Inferior parietal cortex (tissue), 1 donor: ENCODE results near the gene CARTPT.

Source experiments
- DNase-seq: peaks from one replicate; pipeline ENCODE4 v3.0.0-alpha.2; 2016; ENCODE audit errors: extremely low spot score

The CARTPT gene

DNA sequence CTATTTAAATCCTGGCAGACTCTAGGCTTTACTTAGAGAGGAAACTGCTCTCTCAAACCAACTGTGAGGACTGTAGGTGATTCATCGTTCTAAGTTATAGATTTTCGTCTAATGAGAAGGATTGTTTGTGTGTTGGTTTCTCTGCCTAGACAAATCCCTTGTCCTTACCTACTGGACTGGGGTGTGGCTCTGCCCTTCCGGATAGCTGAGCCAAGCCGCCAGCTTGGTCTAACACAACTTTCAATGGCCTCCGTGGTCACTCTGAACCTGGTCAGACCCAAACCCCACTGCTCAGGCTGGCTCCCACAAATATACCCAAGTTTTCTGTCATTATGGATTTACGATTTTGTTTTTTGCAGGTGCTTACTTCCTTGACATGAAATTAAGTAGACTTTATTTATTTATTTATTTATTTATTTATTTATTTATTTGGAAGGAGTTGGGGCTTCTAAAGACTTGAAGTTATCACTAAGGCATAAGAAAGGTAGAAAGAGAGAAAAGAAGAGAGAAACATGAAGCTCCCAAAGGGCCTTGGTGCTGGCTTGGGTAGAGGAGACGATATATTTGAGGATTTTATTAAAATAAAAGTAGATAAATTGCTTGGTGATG is 19.0 kb downstream of the CARTPT start:
- DNase-seq = no peak

- no peak for DNase-seq
Observed at GRCh38 chr5:71738662-71739361, 19.7 kb downstream of the CARTPT start.

DNA sequence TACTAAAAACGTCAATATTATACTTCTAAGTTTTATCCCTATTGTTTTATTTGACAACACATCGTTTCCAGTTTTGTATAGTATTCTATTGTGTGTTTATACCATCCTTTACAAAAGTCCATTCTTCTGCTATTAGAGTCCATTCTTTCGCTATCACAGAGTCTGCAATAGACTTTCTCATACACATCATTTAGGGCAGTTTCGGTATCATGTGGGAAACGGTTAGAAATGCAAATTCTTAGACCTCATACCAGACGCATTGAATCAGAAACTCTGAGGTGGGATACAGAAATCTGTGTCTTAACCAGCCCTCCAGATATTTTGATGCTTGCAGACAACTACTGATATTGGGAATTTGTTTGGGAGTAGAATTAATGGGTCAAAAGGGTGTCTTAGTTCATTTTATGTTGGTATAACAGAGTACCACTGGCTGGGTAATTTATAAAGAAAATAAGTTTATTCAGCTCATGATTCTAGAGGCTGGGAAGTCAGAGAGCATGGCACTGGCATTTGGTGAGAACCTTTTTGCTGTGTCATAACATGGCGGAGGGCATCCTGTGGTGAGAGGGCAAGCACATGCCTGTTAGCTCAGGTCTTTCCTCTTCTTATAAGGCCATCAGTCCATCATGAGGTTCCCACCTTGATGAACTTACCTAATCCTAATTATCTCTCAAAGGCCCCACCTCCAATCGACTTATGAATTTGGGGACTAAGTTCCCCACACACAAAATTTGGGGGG is 21.1 kb downstream of the CARTPT start:
- no peak for DNase-seq

GRCh38 chr5:71743155-71743554 is 24.1 kb downstream of the CARTPT start:
- no peak for DNase-seq

GRCh38 chr5:71744009-71744790 is 25.1 kb downstream of the CARTPT start:
- DNase-seq = no peak

GRCh38 chr5:71747182-71747581 is 28.1 kb downstream of the CARTPT start:
- no peak for DNase-seq

- no peak for DNase-seq
Observed at GRCh38 chr5:71748360-71748759, 29.3 kb downstream of the CARTPT start.

GRCh38 chr5:71751422-71751821 is 32.3 kb downstream of the CARTPT start:
- DNase-seq = no peak

DNA sequence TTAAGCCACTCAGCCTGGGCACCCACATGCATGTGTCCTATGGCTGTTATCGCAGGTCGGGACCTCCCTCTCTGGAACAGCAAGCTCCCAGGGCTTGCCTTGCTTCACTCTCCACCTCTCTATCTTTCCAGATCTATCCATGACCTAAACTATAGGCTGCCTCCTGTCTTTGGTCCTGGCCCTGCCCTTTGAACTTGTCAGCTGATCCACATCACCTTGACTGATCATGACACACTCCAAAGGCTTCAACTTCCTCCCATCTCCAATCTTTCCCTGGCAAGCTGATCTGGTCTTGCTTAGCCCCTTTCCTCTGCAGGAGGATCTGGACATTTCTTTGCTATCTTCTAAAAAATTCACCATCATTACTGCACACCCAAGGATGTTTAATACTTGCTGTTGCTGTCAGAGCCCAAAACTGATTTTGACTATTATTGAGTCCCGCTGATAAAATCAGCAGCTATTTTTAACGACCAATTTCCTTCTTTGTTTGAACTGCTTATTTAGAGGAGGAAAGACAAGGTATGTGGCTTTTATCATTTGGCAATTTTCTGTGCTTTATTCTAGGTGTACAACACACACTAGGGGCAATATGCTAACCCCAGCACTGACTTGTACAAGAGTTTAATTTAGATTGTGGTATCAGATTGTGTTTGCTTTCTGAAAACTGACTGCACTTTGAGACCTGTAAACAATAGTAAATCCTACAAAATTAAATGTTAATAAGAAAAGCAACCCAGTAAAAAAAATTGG is 33.5 kb downstream of the CARTPT start:
- DNase-seq = no peak

DNA sequence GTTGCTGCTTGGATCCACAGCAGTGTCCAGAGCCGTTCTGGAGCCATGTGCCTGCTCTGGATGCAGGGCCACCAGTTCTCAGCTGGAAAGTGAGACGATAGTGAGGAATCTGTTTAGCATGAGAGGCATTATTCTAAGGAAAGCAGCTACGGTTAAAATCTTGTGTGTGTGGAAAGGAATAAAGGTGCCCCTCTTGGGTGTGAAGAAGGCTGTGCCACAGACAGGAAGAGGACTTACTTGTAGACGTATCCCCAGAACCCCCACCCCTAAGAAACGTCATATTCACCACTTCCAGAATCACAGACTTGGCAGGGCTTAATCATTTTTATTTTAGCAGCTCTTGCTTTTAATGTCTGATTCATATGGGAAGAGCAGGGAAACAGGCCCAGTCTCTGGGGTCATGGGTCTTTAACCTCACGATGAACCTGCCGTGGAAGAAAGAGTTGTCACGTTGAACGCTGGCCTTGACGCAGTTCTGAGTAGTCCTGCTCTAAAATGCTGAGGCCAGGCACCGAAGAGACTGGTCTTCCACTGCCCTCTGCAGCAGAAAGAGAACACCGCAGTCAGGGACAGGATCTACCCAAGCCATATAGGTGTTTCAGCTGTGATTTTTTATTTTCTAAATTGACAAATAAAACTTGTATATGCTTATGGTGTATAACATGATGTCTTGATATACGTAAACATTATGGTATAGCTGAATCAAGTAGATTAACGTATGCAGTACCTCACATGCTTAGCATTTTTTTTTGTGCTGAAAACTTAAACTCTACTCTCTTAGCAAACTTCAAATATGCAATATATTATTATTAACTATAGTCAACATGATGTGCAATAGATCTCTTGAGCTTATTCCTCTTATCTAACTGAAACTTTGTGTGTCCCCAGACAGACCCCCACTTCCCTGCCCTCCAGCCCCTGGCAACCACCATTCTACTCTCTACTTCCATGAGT is 38.8 kb downstream of the CARTPT start:
- DNase-seq = peak; percentile 77

DNA sequence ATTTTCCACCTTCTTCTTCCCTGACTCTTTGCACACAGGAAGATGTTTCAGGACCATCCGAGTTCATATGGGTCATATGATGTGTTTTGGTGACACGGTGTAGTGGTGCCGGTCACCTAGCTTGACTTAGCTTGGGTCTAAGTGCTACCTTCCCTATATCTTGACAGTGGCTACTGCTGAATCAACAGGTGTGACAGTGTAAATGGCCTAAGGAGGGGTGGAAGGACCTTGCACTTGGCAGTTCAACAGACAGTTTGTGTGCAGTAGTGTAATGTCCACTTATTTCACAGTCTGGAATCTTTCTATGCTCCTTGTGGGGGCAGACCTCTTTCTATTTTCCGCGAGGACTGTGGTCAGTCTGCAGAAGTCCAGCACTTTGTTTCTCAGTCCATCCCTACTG is 43.8 kb downstream of the CARTPT start:
- DNase-seq = no peak

DNA sequence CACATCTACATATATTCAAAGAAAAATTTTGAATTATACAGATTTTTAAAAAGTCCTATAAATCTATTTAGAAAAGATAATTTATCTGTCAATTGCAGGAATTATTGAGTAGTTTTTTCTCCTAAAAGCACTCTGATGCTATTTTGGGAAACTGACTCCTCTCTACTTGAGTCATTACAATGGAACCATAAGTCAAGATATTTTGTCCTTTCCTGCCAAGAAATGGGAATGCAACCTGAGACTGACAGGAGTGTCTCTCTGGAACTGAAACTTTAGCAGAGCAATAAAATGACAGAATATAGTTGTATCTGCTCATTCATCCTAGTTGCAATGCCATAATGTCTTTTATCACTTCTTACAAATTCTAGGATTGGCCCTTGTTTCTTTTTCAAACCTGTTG is 48.6 kb downstream of the CARTPT start:
- DNase-seq = no peak

GRCh38 chr5:71769287-71769686 is 50.2 kb downstream of the CARTPT start:
- no peak for DNase-seq

DNA sequence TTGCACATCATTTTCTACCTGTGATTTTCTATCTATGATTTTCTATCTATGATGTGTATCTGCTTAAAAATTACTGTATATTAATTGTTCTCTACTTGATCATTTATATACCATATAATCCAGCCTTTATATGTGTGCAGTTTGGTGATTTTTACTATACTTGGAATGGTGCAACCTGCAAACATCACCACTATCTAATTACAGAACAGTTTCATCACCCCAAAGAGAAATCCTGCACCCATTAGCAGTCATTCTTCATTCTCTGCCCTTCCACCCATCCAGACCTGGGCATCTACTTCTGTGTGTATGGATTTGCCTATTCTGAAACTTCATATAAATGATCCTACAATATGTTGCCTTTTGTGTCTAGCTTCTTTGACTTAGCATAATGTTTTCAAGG is 51.3 kb downstream of the CARTPT start:
- DNase-seq = no peak
